Glutamatergic neuron (in vitro differentiated cells): Measurements from ENCODE around the gene TEX19. TPM values are rescaled to one million over a fixed set of nuclear protein-coding genes. Genes with fewer than 3 reads are reported as not detected.

ENCODE experiments used
- DNase-seq: peaks from one replicate; pipeline ENCODE4 v3.0.0; 2022
- H3K27ac Mint-ChIP-seq: one replicate; pipeline ENCODE4 v1.8.0; 2020; ENCODE audit warnings: mild to moderate bottlenecking, mixed read lengths, inconsistent platforms; ENCODE audit not compliant: unreplicated experiment
- H3K27me3 Mint-ChIP-seq: one replicate; pipeline ENCODE4 v1.8.0; 2020; ENCODE audit warnings: mild to moderate bottlenecking, moderate library complexity, mixed read lengths, inconsistent platforms; ENCODE audit not compliant: unreplicated experiment
- H3K36me3 Mint-ChIP-seq: one replicate; pipeline ENCODE4 v1.8.0; 2020; ENCODE audit warnings: mild to moderate bottlenecking, mixed read lengths, inconsistent platforms; ENCODE audit not compliant: unreplicated experiment
- H3K4me1 Mint-ChIP-seq: one replicate; pipeline ENCODE4 v1.8.0; 2020; ENCODE audit warnings: mild to moderate bottlenecking, low read depth, mixed read lengths, inconsistent platforms; ENCODE audit not compliant: unreplicated experiment
- H3K4me3 Mint-ChIP-seq: one replicate; pipeline ENCODE4 v1.8.0; 2020; ENCODE audit warnings: mild to moderate bottlenecking, mixed read lengths, inconsistent platforms; ENCODE audit not compliant: unreplicated experiment
- H3K9me3 Mint-ChIP-seq: one replicate; pipeline ENCODE4 v1.8.0; 2020; ENCODE audit warnings: mild to moderate bottlenecking, moderate library complexity, mixed read lengths, inconsistent platforms; ENCODE audit not compliant: unreplicated experiment
- total RNA-seq: library from RNA; stranded (reverse); fragmentation: NEBNext Ultra II Directional; extraction: Animal tissue kit (Norgen Biotek cat#: 25700); gene quantifications from one replicate; pipeline ENCODE4 v1.2.1, GENCODE V29; 2021; ENCODE audit not compliant: unreplicated experiment
- TF ChIP-seq, protein P1 (sequence below): fragments of 200-600 bp; sonication (generic); IDR thresholded peaks from one replicate; pipeline ENCODE4 v1.5.0; 2021; ENCODE audit not compliant: partially characterized antibody, unreplicated experiment

TEX19 gene
- total RNA-seq, 1 donor from 2014 or later: not detected

DNA sequence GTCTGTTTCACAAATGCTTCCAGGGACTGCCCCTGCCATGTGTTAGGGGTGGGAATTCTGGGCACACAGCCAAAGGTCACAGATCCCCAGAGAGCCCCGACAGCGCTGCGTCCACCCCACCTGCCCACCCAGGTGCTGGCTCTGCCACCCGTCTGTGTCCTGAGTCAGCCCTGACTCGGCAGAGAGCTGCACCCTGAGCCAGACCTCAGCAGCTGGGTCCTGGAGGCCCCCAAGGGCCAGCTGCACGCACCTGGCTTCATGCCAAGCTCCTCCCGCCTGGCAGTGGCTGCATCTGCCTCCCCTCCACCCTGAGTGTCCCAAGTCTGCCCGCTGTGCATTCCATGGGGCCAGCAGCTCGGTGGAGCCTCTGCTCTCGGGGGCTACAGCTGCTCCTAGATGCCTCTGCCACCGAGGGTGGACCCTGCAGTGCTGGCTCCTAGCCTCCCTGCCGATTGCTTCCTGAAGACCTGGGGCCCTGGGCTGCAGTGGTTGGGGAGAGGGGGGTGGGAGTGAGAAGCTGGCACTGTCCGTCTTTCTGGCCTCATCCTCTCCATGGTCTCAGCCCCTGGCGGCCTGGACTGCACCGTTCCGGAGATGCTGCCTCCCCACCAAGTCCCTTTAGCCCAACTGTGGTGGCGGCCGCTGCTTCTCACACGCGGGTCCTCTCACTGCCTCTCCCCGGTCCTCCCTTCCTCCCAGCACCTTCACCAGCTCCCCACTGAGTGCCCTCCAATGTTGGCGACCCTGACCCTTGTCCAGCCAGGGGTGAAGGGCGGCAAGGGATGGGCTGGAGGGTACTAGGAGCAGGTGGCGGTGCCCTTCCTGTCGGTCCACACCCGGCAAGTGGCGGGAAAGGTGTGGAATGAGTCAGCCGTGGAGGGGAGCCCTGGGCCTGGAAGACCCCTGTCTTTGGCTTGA lies 28.5 kb upstream of the TEX19 start:
- Mint-ChIP-seq H3K27ac (no peak overlapping the region), H3K9me3 (peaks cover 17% of the 10 kb centered on the region), H3K4me3 (peak overlapping the region; percentile 34), H3K27me3 (peaks cover 8% of the 10 kb centered on the region), H3K36me3 (no peaks in the 10 kb centered on the region), H3K4me1 (peaks cover 8% of the 10 kb centered on the region)
- TF ChIP-seq, protein P1, sequence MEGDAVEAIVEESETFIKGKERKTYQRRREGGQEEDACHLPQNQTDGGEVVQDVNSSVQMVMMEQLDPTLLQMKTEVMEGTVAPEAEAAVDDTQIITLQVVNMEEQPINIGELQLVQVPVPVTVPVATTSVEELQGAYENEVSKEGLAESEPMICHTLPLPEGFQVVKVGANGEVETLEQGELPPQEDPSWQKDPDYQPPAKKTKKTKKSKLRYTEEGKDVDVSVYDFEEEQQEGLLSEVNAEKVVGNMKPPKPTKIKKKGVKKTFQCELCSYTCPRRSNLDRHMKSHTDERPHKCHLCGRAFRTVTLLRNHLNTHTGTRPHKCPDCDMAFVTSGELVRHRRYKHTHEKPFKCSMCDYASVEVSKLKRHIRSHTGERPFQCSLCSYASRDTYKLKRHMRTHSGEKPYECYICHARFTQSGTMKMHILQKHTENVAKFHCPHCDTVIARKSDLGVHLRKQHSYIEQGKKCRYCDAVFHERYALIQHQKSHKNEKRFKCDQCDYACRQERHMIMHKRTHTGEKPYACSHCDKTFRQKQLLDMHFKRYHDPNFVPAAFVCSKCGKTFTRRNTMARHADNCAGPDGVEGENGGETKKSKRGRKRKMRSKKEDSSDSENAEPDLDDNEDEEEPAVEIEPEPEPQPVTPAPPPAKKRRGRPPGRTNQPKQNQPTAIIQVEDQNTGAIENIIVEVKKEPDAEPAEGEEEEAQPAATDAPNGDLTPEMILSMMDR: no peak
- DNase-seq: peak; percentile 58

DNA sequence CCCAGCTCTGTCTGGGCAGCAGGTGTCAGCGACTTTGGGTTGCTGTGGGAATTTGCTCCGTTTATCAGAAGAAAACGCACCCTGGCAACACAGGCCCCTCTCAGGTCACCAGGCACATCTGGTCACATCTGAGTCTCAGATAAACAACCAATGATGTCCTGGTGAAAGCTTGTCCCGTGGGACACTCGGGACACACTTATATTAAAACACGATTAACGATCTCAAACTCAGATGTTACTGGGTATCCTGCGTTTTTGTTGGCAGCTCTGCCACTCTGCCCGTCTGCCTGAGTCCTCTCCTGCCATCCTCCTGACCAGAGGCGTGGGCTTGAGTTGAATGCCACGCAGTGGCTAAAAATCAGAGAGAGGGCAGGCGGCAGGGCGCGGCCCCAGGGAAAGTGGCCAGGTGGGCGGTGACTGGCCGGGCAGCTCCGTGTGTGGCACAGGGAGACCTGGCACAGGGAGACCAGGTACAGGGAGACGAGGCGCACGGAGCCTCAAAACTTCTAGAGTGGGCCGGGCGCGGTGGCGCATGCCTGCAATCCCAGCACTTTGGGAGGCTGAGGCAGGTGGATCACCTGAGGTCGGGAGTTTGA lies 27.6 kb upstream of the TEX19 start:
- DNase-seq: no peak
- H3K4me3 Mint-ChIP-seq: no peak overlapping the region
- TF ChIP-seq, protein P1: no peak
- peaks cover 8% of the 10 kb centered on the region for H3K4me1 Mint-ChIP-seq
- no peak overlapping the region for H3K27ac Mint-ChIP-seq
- H3K27me3 Mint-ChIP-seq: peaks cover 8% of the 10 kb centered on the region
- H3K9me3 Mint-ChIP-seq: peaks cover 17% of the 10 kb centered on the region
- no peaks in the 10 kb centered on the region for H3K36me3 Mint-ChIP-seq

DNA sequence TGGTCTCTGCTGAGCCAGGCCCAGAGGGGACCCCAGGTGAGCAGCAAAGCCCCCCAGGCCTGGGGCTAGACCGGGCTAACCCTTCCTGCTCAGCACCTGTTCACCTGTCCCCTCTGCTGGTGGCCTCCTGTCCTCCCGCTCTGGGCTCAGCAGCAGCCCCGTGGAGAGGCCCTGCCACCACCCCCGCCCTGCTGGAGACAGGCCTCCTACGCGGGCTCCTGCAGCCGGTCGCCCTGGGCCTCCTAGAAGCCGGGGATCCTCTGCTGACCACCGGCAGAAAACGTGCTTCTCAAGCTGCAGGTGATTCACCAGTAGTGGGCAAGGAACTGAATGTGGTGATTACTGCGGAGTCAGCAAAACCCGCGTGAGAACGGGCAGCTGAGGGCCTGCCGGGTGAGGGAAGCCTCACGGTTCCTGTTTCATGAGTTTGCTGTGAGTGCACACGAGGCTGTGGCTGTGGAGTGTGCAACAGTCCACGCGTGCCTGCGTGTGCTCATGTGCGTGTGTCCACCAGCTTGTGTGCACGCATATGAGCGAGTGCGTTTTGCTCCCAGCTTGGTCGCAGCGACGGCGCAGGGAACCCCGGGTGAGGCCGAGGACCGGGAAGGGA lies 26.3 kb upstream of the TEX19 start:
- TF ChIP-seq, protein P1: no peak
- DNase-seq: peak; percentile 40
- Mint-ChIP-seq H3K27me3 (peaks cover 8% of the 10 kb centered on the region), H3K4me1 (peaks cover 8% of the 10 kb centered on the region), H3K9me3 (peaks cover 17% of the 10 kb centered on the region), H3K27ac (no peak overlapping the region), H3K36me3 (no peaks in the 10 kb centered on the region), H3K4me3 (peak overlapping the region; percentile 42)

DNA sequence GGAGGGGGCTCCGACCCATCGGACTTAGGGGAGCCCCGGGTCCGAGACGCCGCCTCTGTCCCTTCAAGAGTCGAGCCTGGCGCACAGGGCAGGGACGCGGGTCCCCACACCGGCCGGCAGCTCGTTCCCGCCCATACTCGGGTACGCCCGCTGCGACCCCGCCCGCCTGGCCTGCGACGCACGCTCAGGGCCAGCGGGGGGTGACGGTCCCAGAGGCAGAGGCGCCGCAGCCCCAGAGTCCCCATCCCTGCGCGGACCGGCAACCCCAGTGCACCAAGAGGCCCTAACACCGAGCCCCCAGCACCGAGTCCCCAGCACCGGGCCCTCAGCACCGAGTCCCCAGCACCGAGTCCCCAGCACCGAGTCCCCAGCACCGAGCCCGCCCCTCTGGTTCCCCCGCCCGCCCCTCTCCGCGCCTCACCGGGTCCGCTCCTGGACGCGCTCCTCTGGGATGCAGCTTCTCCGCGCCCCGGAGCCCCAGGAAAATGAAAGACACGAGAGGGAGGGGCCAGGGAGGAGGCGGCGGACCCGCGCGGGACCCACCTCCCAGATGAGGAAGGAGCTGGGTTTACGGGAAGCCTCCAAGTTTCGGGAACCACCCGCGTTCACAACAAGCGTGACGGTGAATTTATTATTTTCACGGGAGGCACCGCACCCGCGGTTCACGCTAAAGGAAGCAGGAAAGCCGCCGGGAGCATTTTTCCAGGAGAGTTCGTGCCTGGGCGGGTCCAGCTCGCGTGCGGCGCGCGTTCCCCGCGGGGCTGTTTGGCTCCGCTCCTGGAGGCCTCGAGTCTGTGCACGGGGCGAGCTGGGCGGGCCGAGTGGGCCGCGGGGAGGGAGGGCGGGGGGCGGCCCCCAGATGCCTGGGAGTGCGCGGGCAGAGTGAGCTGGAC lies 25.5 kb upstream of the TEX19 start, which contains the start of gene SECTM1:
Gene SECTM1 (minus strand): TSS at position 488 of the 893 bp plus-strand sequence. CDS start 6,526 bp downstream, outside the sequence.
- Mint-ChIP-seq H3K27me3 (peaks cover 8% of the 10 kb centered on the region), H3K4me3 (peak within 1 kb of the TSS; percentile 42), H3K27ac (no peak within 1 kb of the TSS), H3K9me3 (peaks cover 17% of the 10 kb centered on the region), H3K36me3 (no peaks in the 10 kb centered on the region), H3K4me1 (peaks cover 8% of the 10 kb centered on the region)
- DNase-seq: peak; percentile 39
- TF ChIP-seq, protein P1: no peak
